Gastrocnemius medialis (tissue), 4 donors: Measurements from ENCODE around the gene METTL4. TPM values are rescaled to one million over a fixed set of nuclear protein-coding genes. Genes with fewer than 3 reads are reported as not detected.

Experiments used
- ATAC-seq, 2 donors: fragments of 150-250 bp; one replicate each; pipeline ENCODE4 v1.9.1; 2016
- DNase-seq, 2 donors: peaks; one replicate each; pipeline ENCODE4 v3.0.0-alpha.2; 2019
- H3K27ac ChIP-seq, 4 donors: fragments of 200-600 bp; sonication (generic); 1 replicate in 1 of 4; 2 replicates in 3 of 4; pipeline ENCODE4 v1.5.1; 2016 to 2018; ENCODE audit warnings: mild to moderate bottlenecking in 2 of 4, moderate library complexity in 1 of 4
- H3K27me3 ChIP-seq, 3 donors: fragments of 200-600 bp; sonication (generic) in 2 of 3; 1 replicate in 1 of 3; 2 replicates in 2 of 3; pipeline versions ENCODE4 v1.5.1 to v1.6.0; 2016 to 2019; ENCODE audit warnings: mild to moderate bottlenecking in 1 of 3, moderate library complexity in 1 of 3
- H3K36me3 ChIP-seq, 2 donors: fragments of 200-600 bp; sonication (generic) in 1 of 2; one replicate each; pipeline ENCODE4 v1.5.1; 2017 to 2018
- H3K4me1 ChIP-seq, 2 donors: fragments of 200-600 bp; sonication (generic) in 1 of 2; one replicate each; pipeline ENCODE4 v1.5.1; 2016 to 2017; ENCODE audit warnings: mild to moderate bottlenecking in 2 of 2
- H3K4me3 ChIP-seq, 4 donors: fragments of 200-600 bp; sonication (generic) in 3 of 4; 1 replicate in 1 of 4; 2 replicates in 3 of 4; pipeline ENCODE4 v1.5.1; 2016 to 2019; ENCODE audit warnings: mild to moderate bottlenecking in 2 of 4
- H3K9me3 ChIP-seq, 3 donors: fragments of 200-600 bp; sonication (generic) in 2 of 3; 1 replicate in 1 of 3; 2 replicates in 2 of 3; pipeline ENCODE4 v1.5.1; 2016 to 2019
- CTCF ChIP-seq, 5 experiments: fragments of 450-650 bp in 3 of 5; fragments of 200-600 bp in 2 of 5; sonication (generic) in 2 of 5; IDR thresholded peaks in 4 of 5; conservative IDR thresholded peaks in 1 of 5; 1 replicate in 4 of 5; 2 replicates in 1 of 5; pipeline ENCODE4 v1.5.1; 2016 to 2019; ENCODE audit warnings: antibody characterized with exemption in 5 of 5, mild to moderate bottlenecking in 3 of 5, moderate library complexity in 3 of 5
- POLR2A ChIP-seq, 2 donors: fragments of 450-650 bp; IDR thresholded peaks; one replicate each; pipeline ENCODE4 v1.6.1; 2017; ENCODE audit warnings: antibody characterized with exemption in 2 of 2, mild to moderate bottlenecking in 2 of 2, moderate library complexity in 2 of 2
- in situ Hi-C, 4 donors: fragments of 200-750 bp; cut with MboI; loops; one replicate each; pipeline versions ENCODE4 v1.15.0 to v1.8.0; 2017; ENCODE audit warnings: low sequenced_read_pairs in 4 of 4
- intact Hi-C: fragments of 100-400 bp; cut with DNase I; formaldehyde crosslinking; loops from one replicate; pipeline ENCODE4 v1.15.1; 2023; ENCODE audit warnings: low total_unique reads
- total RNA-seq, 4 donors: library from RNA; depleted of rRNA; stranded (reverse); fragments of >200 nt; gene quantifications; one replicate each; pipeline versions ENCODE4 v1.1.0 to v1.2.3, GENCODE V29; 2016

Gene METTL4
- total RNA-seq, 4 donors from 2014 or later = 1.4 to 2.9 (median 1.8) TPM

GRCh38 chr18:2508155-2508554 lies 63.1 kb downstream of the METTL4 start:
- Histone ChIP-seq H3K4me1 (no peaks in the 10 kb centered on the region), H3K9me3 (no peaks in the 10 kb centered on the region), H3K36me3 (no peaks in the 10 kb centered on the region), H3K4me3 (no peak overlapping the region), H3K27me3 (no peaks in the 10 kb centered on the region), H3K27ac (no peak overlapping the region)
- DNase-seq = no peak
- TF ChIP-seq POLR2A (IDR thresholded peaks at IDR 0.05) (no peak), CTCF (IDR thresholded peaks at IDR 0.05 in 4 of 5, conservative IDR thresholded peaks at IDR 0.05 in 1 of 5) (no peak)
- no peak for ATAC-seq
- in situ Hi-C loops (no loop called here), intact Hi-C loops (no loop called here)

- DNase-seq (no peak), ATAC-seq (no peak)
- H3K4me3 ChIP-seq = no peak overlapping the region
- H3K9me3 ChIP-seq = no peaks in the 10 kb centered on the region
- in situ Hi-C loops (no loop called here), intact Hi-C loops (no loop called here)
- no peaks in the 10 kb centered on the region for H3K27me3 ChIP-seq
- H3K36me3 ChIP-seq = no peaks in the 10 kb centered on the region
- TF ChIP-seq CTCF (IDR thresholded peaks at IDR 0.05 in 4 of 5, conservative IDR thresholded peaks at IDR 0.05 in 1 of 5) (no peak), POLR2A (IDR thresholded peaks at IDR 0.05) (no peak)
- H3K27ac ChIP-seq = no peak overlapping the region
- H3K4me1 ChIP-seq = no peaks in the 10 kb centered on the region
These were observed 66.7 kb downstream of the METTL4 start for GRCh38 chr18:2504642-2505041.

GRCh38 chr18:2502880-2503279 lies 68.4 kb downstream of the METTL4 start:
- Histone ChIP-seq H3K4me1 (no peaks in the 10 kb centered on the region), H3K27ac (no peak overlapping the region), H3K36me3 (no peaks in the 10 kb centered on the region), H3K9me3 (no peaks in the 10 kb centered on the region), H3K27me3 (no peaks in the 10 kb centered on the region), H3K4me3 (no peak overlapping the region)
- no peak for ATAC-seq
- intact Hi-C loops = no loop called here
- TF ChIP-seq CTCF (IDR thresholded peaks at IDR 0.05 in 4 of 5, conservative IDR thresholded peaks at IDR 0.05 in 1 of 5) (no peak), POLR2A (IDR thresholded peaks at IDR 0.05) (no peak)
- in situ Hi-C loops = no loop called here
- DNase-seq = no peak

- H3K27me3 ChIP-seq = no peaks in the 10 kb centered on the region
- no peaks in the 10 kb centered on the region for H3K9me3 ChIP-seq
- no peaks in the 10 kb centered on the region for H3K4me1 ChIP-seq
- intact Hi-C loops = no loop called here
- no peaks in the 10 kb centered on the region for H3K36me3 ChIP-seq
- no peak overlapping the region for H3K4me3 ChIP-seq
- TF ChIP-seq POLR2A (IDR thresholded peaks at IDR 0.05) (no peak), CTCF (IDR thresholded peaks at IDR 0.05 in 4 of 5, conservative IDR thresholded peaks at IDR 0.05 in 1 of 5) (no peak)
- in situ Hi-C loops = no loop called here
- DNase-seq (no peak), ATAC-seq (no peak)
- no peak overlapping the region for H3K27ac ChIP-seq
These were observed 68.9 kb downstream of the METTL4 start for GRCh38 chr18:2502394-2502793.

- no peak for DNase-seq
These were observed 73.5 kb downstream of the METTL4 start for GRCh38 chr18:2497797-2498196.

More at GRCh38 chr18:2497797-2498196, 73.5 kb downstream of the METTL4 start:
- H3K4me1 ChIP-seq = no peaks in the 10 kb centered on the region
- no peaks in the 10 kb centered on the region for H3K36me3 ChIP-seq
- intact Hi-C loops (no loop called here), in situ Hi-C loops (no loop called here)
- no peak overlapping the region for H3K4me3 ChIP-seq
- H3K27me3 ChIP-seq = no peaks in the 10 kb centered on the region
- no peaks in the 10 kb centered on the region for H3K9me3 ChIP-seq
- H3K27ac ChIP-seq = no peak overlapping the region
- TF ChIP-seq CTCF (IDR thresholded peaks at IDR 0.05 in 4 of 5, conservative IDR thresholded peaks at IDR 0.05 in 1 of 5) = no peak
- no peak for TF ChIP-seq POLR2A (IDR thresholded peaks at IDR 0.05)
- no peak for ATAC-seq
